Measurements from ENCODE around the gene MAN1C1.

The MAN1C1 gene

DNA sequence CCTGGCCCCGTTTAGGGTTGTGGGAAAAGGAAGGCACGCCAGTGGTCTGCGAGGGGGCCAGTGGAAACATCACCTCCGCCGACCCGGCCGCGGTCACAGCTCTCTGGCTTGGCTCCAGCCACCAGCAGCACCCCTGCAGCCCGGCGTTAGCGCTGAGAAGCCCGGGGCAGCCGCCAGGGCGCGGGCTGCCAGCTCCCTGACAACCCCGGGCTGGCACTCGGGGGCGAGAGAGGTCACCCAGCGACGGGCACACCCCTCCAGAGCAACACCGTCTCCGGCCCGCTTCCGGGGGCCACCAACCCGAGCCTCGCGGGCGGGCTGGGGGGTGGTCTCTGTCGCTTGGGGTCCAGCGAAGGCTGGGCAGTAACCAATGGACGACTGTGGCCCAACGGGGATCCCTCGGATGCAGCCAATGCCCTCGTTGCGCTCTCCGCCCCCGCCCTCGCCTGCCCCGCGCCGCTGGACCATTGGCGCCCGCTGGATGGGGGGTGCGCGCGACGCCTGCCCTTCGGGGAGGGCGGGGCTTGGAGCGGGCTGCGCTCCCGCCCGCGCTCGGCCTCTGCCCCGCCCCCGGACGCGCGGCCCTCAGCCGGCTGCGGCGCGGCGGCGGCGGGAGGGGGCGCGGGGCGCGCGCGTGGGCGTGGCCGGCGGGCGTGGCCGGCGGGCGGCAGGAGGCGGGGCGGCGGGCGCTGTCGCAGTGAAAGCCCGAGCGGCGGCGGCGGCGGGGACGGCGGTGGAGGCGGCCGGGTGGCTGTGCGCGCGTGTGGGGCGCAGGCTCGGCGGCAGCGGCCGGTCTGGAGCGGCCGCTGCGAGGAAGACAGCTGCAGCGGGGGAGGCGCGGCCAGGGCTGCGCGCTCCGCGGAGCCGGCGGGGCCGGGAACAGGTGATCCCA lies at the start of gene MAN1C1:
Gene MAN1C1 (plus strand): TSS at position 697 of the 892 bp plus-strand sequence. CDS start 1,007 bp downstream, outside the sequence.
- peak; percentile 52 for DNase-seq

DNA sequence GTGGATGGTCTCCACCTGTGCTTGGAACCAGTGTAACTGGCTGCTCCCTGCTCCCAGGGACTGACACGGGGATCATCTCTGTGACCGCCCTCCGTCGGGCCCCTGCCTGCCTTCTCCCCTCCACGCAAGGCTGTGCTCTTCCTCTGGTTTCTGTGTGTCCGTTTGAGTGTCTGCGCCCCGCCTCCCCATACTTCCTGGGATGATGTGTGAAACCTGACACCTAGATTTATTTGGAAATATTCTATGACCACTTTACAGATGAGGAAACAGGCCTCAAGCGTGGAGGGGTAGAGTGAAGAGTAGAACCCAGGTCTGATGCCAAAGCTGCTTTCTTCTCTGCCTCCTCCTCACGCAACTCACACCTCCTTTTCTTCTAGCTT lies 48.9 kb upstream of the MAN1C1 start:
- DNase-seq: no peak

- no peak for DNase-seq
Measured at GRCh38 chr1:25568090-25568833, 48.3 kb upstream of the MAN1C1 start.

DNA sequence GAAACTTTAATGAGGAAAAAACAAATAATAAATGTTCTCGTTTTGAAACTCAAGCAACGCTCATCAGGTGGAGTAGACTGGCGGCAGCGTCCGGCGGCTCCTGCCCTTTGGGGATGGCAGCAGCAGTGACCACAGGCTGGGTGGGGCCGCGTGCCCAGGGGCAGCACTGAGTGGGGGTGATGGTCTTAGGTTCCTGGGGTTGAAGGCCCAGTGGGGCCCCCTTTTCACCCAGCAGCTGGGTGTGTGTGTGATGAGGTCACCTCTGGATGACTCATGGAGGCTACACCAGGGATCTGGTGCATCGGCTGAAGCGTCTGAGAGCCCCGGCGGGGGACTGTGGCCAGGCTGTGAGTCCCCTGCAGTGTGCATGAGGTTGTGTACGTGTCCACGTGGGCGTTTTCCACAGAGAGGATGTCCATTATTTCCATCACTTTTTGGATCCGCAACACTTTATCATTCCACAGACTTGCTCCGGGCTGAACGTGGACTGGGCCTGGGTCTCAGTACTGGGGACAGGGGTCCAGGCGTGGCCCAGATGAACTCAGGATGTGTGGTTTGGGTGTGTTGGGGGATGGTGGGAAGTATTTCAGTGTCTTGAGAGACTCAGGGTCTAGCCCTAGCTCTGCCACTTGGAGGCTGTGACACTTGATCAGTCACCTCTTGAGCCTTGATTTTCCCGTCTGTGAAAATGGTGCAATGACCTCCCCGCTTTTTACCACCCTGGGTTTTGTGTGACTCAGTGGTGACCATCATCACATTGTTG lies 47.6 kb upstream of the MAN1C1 start:
- no peak for DNase-seq

DNA sequence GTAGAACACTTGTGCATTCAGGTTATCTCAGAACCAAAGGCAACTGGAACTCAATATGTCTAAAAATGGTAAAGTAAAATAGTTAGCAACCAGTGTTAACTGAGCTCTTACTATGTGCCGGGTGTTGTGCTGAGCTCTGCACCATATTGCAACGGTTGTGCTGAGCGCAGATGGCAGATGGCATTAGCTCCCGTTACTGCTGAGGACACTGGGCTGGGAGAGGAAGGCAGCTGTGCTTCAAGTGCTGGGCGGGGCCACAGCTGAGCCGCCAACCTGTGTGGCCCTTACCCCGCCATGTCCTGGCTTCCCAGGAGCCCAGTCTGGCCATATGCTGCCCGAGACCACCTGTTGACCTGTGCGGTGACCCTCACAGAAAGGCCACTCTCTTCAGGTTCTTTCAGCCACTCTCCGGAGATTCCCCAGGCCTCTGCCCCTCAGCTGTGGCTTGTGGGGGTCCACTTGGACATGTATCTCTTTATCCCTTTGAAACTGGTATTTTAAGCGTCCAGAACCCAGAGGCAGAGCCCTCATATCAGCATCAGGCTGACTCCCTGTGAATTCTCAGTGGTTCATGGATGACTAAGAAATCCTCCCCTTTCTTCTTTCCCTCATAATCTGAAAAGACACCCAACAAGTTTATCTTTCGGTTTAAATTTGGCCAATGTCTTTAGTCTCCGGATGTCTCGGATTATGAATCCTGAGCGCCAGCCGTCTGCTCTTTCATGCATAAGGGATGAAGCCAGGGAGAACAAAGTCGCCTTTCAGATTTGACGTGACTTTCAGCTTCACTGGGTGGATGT lies 46.8 kb upstream of the MAN1C1 start:
- peak; percentile 48 for DNase-seq

DNA sequence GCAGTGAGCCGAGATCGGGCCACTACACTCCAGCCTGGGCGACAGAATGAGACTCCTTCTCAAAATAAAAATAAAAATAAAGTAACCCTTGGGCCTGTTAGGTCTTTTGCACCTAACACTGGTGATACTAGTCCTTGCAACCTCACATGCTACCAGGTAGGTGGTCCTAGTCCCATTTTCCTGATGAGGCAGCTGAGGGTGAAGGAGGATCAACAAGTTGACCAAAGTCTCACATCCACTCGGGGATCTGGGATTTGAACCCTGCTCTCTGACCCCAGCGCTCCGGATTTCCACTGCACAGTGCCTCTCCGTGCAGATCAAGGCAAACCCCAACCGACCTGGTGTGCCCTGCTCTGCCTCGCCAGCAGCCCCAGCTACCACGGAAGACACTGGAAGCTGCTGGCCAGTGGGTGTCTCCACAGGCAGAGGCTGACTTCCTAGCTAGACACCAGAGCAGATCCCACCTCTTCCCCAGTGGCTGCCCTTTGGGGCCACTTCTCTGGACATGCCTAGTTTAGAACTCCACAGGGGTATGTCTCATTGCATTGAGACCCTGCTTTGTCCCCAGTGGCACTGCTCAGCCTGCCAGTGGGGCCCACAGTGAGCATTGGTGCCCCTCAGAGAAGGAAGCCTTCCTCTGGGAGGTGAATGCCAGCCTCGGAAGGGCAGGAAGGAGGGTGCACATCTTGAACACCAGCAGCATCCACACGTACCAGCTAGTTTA lies 45.6 kb upstream of the MAN1C1 start:
- no peak for DNase-seq

- DNase-seq: no peak
Measured at GRCh38 chr1:25571522-25571970, 45.0 kb upstream of the MAN1C1 start.

- no peak for DNase-seq
Measured at GRCh38 chr1:25572107-25572506, 44.5 kb upstream of the MAN1C1 start.

- DNase-seq: no peak
Measured at GRCh38 chr1:25572708-25573590, 43.6 kb upstream of the MAN1C1 start.

DNA sequence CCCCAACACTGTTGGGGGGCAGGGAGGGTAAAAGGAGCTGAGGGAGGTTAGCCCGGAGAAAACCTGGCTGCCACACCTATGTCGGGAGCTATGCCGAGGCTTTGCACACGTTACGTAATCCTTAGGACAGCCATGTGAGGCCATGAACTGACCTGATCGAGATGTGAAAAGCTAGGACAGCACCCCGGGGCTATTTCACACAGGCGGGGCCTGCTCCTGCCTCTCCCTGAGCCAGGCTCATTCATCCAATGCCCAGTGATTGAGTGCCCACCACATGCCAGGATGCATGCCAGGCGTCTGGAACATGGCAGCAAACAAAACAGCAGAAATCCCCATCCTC lies 43.0 kb upstream of the MAN1C1 start:
- no peak for DNase-seq

DNA sequence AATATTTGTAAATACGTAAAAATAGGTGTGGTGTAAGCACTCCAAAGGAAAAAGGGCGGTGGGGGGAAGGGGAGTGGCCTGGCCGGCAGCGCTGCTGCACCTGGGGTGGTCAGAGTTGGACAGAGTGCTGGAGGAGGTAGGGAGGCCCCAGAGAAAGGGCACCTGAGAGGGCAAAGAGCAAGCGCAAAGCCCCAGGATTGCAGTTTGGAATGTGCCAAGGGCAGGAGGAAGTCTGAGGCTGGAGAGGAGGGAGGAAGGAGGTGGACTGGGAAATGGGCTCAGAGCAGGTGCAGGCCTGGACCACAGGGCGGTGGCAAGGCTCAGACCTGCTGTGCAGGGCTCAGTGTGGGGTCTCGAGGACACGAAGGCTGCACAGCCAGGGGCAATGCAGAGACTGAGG lies 42.6 kb upstream of the MAN1C1 start:
- DNase-seq: no peak

GRCh38 chr1:25575191-25575590 lies 41.4 kb upstream of the MAN1C1 start:
- DNase-seq: no peak

- DNase-seq: no peak
Measured at GRCh38 chr1:25576459-25577133, 40.0 kb upstream of the MAN1C1 start.

DNA sequence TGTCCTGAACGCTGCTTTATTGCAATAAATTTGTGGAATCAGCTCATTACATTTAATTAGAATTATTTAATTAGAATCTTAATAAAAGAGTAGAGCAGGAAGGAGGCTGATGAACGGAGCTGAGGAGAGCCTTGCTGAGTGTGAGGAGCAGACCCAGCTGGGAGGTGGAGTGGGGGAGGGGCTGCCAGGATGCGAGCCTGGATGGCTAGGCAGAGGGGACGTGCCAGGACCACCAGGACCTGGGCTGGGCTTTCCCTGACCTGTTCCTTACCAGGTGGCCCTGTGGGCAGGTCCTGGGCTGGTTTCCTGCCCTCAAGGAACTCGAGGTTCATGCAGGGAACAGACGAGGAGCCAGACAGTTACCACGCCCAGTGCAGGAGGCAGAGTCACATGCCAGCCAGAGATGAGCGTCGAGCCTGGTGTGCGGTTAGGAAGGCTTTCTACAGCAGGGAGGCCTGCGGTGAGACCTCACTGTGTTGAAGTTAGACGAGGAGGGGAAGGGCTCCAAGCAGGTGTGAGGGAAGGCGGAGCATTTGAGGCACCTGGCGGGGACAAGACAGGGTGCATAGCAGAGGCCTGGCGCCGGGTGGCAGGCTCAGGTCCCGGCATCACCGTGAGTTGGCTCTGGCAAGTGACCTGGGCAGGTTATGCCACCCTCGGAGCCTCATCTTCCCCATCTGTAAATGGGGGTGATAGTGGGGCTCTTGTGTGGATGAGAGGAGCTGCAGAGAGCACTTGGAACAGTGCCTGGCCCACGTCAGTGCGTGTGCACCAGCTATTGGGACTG lies 39.3 kb upstream of the MAN1C1 start:
- no peak for DNase-seq

- peak; percentile 54 for DNase-seq
Measured at GRCh38 chr1:25579292-25580252, 37.0 kb upstream of the MAN1C1 start.

DNA sequence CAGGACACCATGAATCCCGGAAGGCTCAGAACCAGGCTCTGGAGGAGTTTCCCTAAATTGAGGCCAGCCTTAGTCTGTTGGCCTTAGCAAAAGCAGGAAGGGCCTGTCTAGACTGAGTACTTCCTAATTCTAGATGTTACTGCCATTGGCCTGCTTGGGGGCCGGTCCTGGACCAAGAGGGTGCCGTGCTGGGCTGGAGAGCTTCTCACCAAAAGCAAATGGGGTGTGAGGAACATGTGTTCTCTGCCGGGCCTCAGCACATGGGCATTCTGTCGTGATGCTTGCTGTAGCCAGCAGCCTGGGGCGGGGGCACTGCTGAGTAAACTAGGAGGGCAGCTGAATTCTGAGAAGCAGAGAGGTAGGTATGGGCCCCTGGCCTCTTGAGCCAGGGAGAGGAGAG lies 35.7 kb upstream of the MAN1C1 start:
- DNase-seq: no peak

GRCh38 chr1:25581764-25582163 lies 34.8 kb upstream of the MAN1C1 start:
- DNase-seq: no peak
